ENCODE results near the gene PCSK6. TPM values are rescaled to one million over a fixed set of nuclear protein-coding genes. Genes with fewer than 3 reads are reported as not detected.

Gene PCSK6
- total RNA-seq, 1 donor from 2014 or later, result 2.5 TPM

DNA sequence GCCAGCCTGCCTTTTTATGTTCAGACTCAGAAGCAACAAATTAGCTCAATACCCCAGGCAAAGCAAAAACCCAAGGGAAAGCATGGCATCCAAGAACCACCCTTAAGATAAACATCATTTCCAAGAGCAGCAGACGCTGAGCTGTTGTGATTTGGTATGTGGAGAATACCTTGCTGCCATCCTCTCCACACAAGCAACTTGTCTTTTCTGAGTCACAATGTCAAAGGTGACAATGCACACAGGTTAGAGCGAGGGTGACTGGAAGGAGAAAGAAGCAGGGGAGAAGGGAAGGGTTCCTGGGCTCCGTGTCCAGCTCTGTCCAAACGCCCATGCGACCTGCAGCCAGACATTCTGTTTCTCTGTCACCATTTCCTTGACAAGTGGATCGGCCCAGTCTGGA, 6.0 kb downstream of the PCSK6 start:
- DNase-seq (ENCODE audit: low read depth), result no peak

DNA sequence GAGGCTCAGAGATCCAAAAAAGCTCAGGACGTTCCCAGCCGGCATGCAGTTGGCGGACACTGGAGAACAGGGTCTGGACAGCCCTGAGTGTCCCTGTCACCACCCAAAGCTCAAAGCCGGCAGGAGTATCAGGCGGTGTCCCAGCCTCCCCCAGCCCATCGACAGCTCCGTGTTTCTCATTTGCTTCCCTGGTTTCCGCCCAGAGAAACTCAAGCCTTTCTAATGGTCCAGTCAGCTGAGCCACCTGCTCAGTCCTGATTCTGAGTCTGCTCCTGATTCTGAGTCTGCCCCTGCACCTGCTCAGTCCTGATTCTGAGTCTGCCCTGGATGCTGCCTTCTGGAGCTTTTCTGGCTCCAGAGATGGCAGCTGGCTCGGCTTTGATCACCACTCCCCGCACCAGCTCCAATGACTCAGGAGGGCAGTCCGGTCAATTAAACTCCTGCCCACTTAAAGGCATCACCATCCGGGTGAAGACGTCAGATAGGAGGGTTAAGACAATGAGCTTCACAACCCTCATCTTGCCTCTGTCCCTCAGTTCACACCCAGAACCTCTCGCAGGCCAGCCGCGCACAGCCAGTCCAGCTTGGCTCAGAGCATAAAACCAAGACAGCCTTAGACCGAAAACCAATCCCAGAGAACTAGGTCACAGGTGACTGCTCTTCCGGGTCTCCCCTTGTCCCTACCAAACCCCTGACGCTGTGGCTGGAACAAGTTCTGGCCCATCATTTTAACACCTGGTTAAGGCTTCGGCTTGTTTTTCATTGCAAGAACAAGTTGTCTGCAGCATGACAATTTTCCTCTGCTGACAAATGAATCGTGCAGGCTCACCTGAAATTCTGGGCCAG, 6.8 kb downstream of the PCSK6 start:
- peak; percentile 82 for DNase-seq (ENCODE audit: low read depth)

DNA sequence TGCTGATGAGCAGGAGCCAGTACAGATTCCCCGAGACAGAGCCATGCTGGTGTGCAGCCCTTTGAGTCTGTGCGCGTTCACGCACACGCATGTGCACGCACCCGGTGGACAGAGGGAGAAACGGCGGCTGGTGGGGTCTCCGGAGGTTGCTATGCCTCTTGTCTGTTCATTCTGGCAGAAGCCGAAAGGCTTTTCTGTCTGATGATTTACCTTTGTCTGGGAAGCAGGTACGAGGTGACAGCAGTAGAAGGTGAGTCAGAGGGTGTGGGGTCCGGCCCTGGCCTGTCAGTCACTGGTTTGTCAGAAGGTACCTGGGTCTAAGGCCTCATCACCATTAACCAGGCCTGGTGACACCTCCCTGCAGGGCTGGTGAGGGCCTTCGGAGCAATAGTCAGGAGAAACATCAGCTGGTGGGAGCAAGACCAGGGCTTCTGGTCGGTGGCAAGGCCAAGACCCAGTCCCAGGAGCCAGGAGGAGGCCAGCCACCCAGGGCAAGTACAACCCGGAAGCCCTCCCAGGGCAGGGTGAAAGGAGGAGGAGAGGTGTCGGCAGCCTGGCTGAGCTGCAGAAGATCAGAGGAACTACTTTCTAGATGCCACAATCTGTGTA, 7.5 kb downstream of the PCSK6 start:
- no peak for DNase-seq (ENCODE audit: low read depth)

DNA sequence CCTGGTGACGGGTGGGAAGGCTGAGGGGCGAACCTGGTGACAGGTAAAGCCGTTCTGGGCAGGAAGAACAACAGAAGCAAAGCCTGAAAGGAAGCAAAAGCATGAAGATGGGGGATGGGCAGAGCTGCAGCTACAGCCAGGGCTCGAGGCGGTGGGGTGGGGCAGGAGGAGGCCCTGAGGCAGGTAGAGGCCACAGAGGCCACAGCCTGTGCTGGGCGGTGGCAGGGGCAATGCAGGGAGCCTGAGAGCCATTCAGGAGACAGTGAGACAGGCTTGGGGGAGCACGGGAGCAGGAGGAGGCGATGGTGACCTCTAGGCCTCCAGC, 8.2 kb downstream of the PCSK6 start:
- no peak for DNase-seq (ENCODE audit: low read depth)

DNA sequence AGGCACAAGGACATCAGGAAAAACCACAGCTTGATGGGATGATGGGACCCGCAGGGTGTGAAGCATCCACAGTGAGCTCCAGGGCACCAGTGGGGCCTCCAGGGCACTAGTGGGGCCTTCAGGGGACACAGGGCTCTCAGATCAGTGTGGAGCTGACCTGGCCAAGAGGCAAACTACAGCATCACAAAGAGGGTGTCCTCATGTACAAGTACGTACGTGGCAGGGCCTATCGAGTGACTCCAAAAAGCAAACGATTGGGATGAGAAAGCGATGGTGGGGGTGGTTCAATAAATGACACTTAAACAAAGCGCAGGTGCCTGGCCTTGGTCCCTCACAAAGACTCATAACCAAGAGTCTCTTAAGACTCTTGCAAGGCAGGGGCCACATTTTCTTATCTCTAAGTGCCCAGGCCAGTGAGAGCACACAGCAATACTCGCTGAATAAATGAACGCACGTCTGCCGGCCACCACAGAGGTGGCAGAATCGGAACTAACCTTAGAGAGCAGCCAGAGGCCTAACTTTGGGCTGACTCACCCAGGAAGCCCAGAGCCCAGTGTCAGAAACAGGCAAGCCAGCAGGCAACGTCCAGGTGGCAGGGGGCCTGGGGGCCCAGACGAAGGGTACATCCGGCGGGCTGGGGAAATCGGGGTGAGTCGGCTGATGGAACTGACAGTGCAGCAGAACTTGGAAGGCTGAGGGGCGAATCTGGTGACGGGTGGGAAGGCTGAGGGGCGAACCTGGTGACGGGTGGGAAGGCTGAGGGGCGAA, 8.7 kb downstream of the PCSK6 start:
- no peak for DNase-seq (ENCODE audit: low read depth)

DNA sequence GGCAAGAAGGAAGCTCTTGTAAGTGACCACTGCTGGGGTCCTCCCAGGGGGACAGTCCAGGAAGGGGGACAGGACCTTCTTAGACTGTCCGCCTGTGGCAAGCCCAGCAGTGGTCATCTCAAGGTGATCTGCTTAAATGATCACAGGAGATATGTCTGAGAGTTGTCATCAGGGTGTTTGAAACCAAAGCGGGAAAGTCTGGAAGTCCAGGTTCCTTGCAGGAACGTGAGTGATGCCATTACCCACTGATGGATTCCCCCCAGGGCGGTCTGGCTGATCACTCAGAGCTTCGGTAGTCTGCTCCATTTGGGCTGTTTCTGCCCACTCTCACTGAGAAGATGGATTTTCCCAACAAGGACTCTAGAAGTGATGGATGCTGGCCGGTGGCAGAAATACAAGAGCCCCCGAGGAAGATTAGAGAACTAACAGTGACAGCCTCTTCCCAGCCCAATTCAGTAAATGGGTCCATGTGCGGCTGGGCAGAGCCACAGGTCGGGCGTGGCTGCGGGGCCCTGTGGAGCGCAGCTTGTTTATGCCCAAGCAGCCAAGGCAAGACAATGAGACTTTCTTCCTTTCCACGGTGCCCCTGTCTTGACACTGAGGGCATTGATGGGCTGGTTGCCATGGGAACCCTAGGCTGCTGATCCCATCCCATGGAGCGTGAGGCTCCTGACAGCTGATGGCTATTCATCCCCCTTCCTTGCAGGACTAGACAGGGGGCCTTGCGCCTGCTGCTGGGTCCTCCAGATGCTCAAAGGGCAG, 9.5 kb downstream of the PCSK6 start:
- DNase-seq (ENCODE audit: low read depth), result no peak

DNA sequence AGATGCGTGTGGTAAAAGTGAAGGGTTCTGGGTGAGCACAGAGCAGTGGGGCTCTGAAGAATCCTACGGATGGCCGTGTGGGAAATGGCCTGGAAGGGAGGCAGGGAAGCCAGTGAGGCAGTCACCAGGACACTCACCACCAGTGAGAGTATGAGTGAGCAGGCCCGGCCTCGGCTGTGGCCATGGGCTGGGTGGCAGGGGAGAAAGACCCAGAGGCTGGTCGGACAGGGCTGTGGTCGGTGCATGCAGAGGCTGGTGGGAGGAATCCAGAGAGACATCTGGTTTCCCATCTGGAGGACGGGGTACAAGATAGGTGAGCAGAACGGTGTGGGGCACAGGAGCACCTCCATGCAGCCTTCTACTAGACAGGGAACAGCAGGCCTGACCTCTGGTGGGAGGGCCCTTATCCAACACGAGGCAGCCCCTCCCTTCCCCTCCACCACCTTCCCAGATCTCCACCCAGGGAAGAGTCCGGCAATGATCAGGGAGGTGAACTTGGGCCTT, 10.1 kb downstream of the PCSK6 start:
- DNase-seq (ENCODE audit: low read depth), result no peak

DNA sequence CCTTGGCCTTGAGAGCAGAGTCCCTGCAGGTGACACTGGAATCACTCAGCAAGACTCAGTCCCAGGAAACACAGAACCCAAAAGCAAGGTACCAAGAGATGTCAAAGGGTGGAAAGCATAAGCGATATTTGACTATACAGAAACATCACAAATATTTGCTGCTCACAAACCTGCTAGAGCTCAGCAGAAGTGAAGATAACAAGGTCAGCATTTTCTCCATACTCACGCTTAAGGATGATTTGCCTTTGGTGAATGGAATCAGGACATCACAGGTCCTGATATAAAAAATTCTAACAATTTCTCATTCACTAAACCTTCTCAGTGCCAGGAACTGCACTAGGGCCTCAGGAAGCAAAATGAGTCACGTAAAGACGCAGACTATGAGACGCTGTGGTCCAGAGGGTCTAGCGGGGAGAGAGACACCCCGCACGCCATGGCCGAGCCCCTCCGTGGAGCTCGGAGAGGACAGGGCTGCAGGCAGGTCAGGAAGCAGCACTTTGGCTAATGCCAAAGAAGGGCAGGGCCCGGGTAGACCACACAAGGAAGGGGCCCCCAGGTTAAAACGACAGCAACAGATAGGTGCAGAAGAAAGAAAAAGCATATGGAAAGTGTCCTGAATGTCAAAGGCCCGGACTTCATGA, 10.7 kb downstream of the PCSK6 start:
- no peak for DNase-seq (ENCODE audit: low read depth)

DNA sequence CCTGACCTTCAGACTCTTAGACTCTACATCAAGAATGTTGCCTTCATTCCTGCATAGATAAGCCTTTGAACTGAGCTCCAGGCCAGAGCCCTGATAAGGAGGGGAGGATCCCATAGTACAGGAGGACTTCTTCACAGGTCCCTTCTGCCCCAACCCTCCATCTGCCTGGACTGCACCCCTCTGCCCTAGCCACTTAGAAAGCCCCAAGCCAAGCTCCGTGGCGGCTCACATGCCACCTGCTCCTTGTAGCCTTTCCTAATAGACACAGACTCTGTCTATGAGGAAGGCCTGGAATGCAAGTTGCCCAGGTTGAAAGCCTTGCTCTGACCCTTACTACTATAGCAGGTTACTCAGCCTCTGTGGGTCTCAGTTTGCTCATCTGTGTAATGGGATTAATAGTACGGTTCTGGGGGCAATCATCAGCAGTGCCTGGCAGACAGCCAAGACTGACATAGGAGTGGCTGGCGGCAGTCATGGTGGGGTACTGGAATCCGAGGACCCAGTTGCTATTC, 11.6 kb downstream of the PCSK6 start:
- DNase-seq (ENCODE audit: low read depth), result no peak

DNA sequence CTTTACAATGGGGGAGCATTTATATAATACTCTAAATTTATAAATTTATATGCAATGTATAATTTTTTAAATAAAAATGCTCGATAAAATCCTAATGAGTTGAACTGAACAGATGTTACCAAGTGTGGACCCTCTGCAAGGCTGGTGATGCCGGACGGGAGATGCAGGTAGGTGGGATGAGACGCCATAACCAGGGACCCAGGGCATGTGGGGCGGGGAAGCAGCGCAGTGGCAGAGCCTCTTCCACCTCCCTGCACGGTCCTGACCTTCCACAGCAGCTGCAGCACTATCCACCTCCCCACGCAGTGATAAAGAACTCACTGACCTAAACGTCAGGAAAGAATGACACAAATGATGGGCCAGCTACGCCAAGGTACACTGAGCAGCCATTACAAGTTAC, 12.8 kb downstream of the PCSK6 start:
- DNase-seq (ENCODE audit: low read depth), result no peak

DNA sequence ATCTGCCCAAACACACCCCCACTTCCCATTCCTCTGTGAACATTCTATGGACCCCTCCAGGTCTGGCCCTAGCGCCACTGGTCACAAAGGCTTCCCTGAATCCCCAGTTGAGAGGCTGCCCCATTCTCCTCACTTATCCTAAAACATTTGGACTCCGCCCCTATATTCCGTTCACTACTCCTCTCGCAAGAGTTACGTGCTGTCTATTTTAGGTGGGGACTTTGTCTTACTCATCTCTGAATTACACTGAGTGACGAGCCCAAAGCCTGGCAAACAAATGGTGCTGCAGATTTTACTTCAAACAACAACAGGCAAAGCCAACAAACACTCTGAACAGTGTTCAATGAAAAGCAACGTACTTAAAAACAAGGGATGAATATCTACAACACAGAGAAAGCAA, 14.5 kb downstream of the PCSK6 start:
- DNase-seq (ENCODE audit: low read depth), result no peak

DNA sequence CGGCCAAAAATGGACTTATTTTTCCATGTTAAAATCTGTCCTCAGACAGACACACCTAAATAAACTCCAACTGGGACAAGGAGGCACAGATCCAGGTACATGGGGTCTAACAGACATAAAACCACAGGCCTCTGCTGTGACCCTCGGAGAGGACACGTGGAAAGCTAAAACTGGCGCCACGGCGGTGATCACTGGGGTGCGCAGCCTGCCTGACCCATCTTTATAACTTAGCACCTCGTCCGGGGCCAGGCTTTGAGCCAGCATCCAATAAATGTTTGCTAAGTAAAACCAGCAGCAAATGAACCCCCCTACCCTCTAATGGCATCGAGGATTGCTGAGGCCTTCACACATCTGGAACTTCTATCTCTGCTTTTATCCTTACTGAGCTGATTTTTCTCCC, 15.3 kb downstream of the PCSK6 start:
- no peak for DNase-seq (ENCODE audit: low read depth)

DNA sequence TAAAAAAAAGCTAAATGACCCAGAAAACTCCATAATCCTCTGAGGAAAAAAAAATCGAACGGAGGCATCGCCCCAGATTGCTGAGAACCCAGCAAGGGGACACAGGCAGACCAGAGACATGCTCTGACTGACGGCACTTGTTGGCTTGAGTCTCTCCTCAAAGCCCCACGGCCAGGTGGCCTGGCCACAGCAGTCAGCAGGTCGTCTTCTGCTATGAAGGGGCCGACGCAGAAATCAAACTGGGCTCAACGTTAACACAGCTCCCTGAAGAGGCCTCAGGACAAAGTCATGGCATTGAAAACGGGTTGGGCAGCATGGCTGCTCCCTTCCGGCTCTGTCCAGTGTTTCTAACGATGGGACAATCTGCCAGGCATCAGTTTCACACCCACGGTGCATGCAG, 17.5 kb downstream of the PCSK6 start:
- no peak for DNase-seq (ENCODE audit: low read depth)

DNA sequence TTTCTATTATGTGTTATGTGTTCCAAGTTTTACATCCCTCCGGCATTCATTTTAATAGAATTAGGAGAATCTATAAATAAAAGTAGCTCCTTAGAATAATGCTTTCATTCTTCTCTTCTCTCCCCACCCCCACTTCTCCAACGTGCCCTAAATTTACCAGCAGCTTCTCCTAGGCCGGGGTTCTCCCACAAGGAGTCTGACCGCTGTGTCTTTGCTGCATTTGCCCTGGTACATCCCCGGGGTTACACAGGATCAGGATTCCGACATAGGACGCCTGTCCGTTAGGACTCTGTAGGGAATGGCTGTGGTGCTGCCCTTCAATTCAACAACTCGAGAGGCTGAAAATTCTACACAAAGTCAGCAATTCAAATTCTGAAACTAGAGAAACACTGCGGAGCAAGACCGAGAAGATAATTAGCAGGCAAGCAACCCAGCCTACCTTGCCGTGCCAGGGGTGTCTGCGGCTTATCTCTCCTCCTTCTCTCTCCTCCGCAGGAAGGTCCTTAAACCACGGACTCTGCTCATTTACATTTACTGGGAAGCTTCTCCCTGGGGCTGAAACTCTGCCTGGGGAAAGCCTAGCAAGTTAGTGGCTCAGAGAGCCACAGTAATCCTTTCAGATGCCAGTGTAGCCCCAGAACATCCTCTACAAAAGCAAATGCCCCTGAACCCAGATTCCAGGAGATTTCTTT, 18.8 kb downstream of the PCSK6 start:
- no peak for DNase-seq (ENCODE audit: low read depth)

DNA sequence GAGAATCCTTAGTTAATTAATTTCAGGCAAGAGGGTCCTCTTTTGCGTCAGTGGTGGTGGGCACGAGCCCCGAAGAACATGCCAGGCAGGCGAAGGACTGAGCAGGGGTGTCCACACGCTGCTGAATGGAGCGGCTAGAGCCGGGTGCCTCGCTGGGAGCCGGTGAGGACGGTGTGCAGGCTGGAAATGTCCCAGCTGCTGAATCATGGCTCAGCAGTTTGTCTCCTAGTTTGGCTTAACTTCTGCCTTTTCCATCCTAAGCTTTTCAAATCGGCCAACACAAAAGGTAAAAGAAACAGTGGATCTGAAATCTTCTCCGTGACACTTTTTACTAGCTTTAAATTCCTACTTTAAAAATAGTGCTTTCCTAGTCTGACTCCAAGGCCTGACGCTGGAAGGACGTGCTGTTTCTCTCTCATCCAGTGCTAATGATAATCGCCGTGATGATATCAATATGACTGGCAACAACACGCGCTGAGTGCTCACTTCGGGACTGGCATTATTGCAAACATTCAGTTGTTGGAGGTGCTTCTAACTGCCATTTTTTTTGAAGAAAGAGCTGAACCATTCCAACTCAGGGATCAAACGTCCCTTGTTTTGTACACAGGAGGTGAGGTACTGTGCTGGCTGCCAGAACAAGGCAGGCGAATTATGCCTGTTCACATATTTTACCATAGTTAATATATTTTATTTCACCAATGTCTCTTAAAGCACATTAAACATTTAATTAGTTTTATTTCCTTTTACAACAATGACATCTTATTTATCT, 19.8 kb downstream of the PCSK6 start:
- DNase-seq (ENCODE audit: low read depth), result no peak

DNA sequence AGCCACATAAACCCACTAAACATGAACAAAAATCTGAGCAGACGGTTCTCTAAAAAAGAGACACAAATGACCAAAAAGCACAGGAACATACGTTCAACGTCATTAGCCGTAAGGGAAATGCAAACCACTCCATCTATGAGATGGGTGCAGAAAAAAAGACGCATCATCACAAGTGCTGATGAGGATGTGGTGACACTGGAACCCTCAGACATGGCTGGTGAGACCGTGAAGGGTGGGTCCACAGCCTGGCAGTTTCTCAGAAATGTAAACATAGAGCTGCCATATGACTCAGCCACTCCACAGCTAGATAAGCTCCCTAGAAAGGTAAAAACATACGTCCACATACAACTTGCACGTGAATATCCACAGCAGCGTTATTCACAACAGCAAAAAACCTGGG, 23.3 kb downstream of the PCSK6 start:
- no peak for DNase-seq (ENCODE audit: low read depth)

DNA sequence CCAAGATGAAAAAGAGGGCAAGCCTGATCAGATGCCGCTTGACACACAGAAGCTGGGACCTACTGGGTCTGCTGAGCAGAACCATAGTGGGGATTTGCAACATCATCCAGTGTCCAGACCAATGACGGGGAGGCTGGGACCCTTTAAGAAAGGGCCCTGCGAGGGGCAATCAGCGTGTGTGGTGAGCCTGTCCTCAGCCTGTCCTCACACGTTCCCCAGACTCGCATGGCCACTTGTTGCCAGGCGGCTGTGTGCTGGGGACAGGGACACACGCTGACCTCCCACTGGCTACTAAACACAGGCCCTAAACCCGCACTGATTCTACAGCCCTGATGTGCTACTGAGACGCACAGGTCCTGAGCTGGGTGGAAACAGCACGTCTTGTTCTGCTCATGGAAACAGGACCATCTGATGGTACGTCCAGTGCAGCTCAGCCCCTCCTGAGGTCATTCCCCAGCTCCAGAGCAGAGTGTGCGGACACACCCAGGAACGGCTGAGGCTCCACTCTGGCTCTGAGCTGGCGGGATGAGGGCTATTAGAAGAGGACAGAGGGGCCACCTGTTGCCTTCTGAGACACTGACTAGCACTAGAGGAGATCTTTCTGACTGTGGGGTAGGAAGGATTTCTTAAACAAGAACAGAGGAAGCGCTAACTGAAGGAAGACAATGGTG, 24.4 kb downstream of the PCSK6 start:
- no peak for DNase-seq (ENCODE audit: low read depth)

DNA sequence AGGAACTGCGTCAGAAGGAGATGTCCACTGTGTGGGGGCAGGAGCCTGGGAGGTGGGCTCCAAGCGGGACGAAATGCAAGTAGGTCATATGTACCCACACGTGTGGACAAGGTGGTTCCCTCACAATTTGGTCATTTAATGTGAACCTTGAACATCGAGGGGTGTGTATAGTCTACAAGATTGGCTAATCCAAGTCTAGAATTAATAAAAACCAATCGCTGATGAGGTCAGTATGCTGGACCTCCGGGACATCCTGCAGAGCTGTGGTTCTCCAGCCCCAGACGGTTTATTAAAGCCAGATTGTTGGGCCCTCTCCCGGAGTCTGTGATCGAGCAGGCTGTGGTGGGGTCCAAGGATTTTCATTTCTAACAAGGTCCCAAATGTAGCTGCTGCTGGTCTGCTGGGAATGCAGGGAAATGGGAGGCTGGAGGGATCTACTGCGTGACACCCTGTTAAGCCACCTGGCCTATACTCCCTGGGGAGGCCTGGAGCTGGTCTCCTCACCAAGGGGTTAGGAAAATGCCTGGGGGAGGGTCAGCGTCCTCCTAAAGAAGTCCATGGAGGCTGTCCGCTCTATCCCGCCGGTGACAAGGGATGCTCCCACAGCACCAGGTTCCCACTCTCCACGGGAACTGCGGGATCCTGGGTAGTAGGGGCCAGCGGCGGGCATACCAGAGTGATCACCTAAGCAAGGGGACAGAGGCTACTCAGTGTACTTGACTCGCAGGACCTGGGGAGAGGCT, 25.1 kb downstream of the PCSK6 start:
- DNase-seq (ENCODE audit: low read depth), result no peak

Data from myocyte (in vitro differentiated cells).